ENCODE measurements around the gene ARID1A.
"Not testable (repeated sequence)": the region's sequence is repeated elsewhere in the genome, so short reads cannot be mapped to it uniquely, and the experiment has no call there.

Gene ARID1A

DNA sequence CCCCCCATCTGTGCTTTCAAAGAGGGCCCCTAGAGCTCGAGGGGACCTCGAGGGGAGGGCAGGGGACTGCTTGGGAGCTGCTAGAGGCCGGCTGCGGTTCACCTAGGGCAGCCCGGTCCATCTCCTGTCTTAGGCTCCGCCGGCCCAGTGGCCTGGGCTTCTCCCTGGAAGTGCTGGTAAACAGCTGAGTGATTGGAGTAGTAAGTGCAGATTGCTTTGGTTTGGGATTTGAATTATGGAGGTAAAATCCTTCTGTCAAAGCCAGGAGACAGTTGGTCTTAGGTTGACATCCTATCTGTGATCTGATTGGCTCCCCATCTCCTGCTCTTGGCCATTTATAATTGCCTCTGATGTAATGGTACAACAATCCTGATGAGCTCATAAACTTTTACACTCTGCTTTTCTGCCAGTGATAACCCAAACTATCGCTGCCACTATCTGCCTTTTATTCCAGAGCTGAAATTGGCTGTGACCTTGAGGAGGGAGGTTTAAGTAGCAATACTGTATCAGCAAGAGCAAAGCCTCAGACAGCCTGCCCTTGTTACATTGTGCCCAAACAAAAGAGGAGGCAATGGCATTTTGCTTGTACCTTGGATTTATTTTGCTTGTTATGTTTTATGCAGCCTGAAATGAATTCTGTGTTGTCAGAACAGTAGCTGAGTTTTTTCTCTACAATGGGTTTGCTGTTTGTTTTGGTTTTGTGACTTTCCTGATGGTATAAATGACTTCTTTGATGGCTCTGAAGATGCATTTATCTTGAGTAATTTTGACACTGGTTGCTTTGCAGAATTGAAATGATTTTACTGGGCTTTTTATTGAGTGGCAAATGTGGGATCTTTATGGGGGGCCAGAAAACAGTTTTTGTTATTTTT is 2.4 kb downstream of the ARID1A start:
- peak; percentile 97 for DNase-seq (ENCODE audit: low read depth)

DNA sequence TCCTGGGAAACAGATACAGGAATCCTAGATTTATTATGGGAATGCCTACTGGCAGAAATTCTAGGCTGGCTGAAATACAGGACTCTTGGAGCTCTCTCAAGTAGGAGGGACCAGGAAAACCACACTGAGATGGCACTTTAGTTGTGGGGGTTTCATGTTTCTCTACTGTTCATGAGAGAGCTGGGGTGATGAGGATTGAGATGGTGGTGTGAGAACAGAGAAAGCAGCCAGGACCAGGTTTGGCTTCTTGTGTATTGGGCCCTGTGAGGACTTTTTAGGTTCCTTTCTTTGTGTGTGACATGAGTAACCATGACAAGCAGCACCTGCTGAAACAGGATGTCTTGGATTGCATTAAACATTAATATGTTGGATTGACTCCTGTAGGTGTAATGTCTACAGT is 4.9 kb downstream of the ARID1A start:
- no peak for DNase-seq (ENCODE audit: low read depth)

GRCh38 chr1:26701266-26701994 is 5.6 kb downstream of the ARID1A start:
- no peak for DNase-seq (ENCODE audit: low read depth)

GRCh38 chr1:26701995-26702679 is 6.3 kb downstream of the ARID1A start:
- DNase-seq (ENCODE audit: low read depth) = no peak

DNA sequence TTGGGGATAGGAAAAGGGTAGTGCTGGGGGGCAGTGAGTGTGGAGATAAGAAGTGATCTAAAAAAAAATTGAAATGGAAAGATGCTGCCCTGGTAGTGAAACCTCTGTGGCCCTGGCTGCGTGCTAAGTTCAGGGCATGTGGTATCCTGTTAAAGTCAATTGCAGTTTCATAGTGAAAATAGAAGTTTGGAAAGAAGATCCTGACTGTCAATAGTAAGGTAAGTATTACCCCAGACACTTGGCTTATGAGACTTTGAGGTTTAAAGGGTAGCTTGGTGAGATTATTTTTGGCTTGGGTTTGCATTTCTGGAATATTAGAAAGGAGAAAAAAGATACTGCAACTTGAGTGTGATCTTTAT is 6.8 kb downstream of the ARID1A start:
- no peak for DNase-seq (ENCODE audit: low read depth)

DNA sequence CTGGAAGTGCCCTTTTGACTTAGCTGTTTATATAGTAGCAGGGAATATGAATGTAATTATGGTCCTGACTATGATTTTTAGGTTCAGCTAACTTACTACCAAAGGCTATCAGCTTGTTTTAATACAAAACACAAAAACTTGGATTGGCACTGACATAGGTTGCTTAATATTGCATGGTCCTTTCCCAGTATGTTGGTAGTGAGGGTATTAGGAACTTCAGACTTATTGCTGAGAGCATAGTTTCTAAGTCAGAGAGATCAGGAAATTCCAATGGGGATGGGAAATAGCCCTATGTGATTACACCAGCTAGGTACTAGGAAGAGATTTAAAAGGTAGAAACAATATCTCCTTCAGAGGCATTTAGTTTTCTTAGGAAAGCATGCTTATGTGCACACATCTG is 7.7 kb downstream of the ARID1A start:
- no peak for DNase-seq (ENCODE audit: low read depth)

DNA sequence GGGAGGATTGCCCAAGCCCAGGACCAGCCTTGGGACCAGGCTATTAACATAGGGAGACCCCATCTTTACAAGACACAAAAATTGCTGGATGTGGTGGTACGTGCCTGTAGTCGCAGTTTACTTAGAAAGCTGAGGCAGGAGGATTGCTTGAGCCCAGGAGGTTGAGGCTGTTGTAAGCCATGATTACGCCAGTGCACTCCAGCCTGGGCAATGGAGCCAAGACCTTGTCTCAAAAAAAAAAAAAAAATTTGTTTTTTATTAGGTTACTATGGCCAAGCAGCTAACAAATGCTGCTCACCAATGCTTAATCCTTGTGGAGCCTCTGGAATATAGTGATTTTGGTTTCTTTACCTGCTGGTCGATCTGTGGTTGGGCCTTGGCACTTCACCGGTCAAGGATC is 8.8 kb downstream of the ARID1A start:
- no peak for DNase-seq (ENCODE audit: low read depth)

- not testable (repeated sequence) for DNase-seq (ENCODE audit: low read depth)
Observed at GRCh38 chr1:26705227-26705626, 9.4 kb downstream of the ARID1A start.

- DNase-seq (ENCODE audit: low read depth) = peak; percentile 75
Observed at GRCh38 chr1:26705788-26706311, 10.0 kb downstream of the ARID1A start.

GRCh38 chr1:26706315-26706714 is 10.5 kb downstream of the ARID1A start:
- no peak for DNase-seq (ENCODE audit: low read depth)

- DNase-seq (ENCODE audit: low read depth) = no peak
Observed at GRCh38 chr1:26710811-26711210, 15.0 kb downstream of the ARID1A start.

DNA sequence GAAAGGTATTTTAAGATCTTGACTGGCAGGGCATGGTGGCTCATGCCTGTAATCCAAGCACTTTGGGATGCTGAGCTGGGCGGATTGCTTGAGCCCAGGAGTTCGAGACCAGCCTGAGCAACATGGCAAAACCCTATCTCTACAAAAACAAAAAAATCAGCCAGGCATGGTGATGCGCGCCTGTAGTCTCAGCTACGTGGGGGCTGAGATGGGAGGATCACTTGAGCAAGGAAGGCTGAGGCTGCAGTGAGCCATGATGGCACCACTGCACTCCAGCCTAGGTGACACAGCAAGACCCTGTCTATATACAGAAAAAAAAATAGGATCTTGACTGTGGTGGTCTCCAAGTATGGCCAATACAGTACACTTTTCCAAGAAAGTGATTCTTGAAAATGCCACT is 16.0 kb downstream of the ARID1A start:
- no peak for DNase-seq (ENCODE audit: low read depth)

DNA sequence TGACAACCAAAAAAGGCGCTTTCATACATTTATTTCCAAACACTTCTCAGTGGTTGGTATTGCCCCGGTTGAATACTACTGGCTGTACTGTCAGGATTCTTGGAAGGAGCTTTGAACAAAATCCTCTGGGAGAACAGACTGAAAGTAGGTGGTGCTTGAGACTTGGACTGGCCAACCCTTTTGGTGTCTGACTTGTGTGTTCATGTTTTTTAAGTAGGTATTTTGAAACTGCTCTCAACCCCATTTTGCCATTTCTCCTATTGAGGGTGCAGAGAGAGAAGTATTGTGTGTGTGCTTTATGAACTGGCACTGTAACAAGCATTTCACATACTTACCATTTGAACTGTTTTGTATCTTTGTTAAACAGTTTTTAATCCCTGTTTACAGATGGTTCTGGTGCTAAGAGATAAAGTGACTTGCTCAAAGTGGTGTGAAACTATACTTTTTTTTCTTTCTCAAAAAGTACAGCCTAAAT is 21.2 kb downstream of the ARID1A start:
- DNase-seq (ENCODE audit: low read depth) = no peak

- no peak for DNase-seq (ENCODE audit: low read depth)
Observed at GRCh38 chr1:26719205-26719604, 23.4 kb downstream of the ARID1A start.

GRCh38 chr1:26721669-26722355 is 26.0 kb downstream of the ARID1A start:
- no peak for DNase-seq (ENCODE audit: low read depth)

DNA sequence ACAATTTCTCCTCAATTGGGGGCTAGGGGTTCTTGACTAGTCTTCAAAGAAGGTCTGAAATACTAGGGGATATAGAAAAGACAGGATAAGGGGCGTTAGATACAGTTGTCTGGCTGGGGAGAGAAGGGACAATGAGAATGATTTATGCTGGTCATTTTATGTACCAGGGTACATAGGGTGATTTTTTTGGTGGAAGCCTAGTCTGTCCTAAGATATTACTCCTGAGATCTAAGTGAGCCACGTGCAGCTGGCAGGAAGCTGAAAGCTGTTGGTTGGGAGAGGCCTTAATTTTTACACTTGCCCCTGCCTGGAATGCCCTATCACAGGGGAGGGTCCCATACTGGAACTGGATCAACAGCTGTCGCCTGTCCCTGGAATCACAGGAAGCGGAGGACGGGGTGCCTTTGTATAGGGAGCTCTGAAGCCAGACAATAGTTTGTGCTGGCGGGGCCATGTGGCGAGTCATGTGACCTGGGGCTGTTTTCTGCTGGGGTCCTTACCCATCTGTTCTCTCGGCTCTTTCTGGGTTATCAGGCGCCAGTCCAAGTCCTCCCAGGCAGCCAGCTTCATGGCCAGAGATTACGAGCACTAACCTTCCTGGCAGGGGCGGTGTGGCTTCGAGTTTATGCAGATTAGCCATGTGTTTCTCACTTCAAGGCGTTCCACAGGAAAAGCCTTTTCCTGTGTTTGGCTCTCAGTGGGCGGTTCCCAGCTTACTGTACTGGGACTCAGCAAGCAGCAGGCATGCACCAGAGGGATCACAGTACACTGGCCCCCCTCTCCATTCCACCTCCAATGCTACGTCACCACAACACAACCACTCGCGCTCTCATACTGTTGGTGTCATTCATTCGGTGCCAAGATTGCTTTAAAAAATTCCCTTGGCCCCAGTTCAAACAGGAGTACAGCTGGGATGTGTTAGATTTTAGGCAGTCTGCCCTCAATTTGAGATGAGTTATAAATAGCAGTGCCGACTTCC is 27.5 kb downstream of the ARID1A start:
- peak; percentile 95 for DNase-seq (ENCODE audit: low read depth)

DNA sequence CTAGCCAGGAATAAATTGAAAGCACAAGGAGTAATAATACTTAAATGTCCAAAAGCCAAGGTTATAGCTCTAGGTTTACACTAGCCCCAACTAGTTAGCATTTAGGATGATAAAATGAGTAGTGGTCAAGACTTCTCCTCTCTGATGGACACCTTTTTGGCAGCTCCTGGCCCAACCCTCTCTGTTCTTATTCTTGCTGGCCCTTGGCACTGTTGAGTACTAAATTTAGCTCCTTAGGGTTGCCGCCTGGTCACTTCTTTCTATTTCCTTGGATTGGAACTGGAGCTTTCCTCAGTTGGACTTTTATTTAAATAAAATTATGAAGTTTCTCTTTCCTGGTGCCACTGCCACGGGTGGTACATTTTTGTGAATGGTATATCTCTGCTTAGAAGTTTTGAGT is 28.3 kb downstream of the ARID1A start:
- no peak for DNase-seq (ENCODE audit: low read depth)

- DNase-seq (ENCODE audit: low read depth) = no peak
Observed at GRCh38 chr1:26724926-26725325, 29.1 kb downstream of the ARID1A start.

DNA sequence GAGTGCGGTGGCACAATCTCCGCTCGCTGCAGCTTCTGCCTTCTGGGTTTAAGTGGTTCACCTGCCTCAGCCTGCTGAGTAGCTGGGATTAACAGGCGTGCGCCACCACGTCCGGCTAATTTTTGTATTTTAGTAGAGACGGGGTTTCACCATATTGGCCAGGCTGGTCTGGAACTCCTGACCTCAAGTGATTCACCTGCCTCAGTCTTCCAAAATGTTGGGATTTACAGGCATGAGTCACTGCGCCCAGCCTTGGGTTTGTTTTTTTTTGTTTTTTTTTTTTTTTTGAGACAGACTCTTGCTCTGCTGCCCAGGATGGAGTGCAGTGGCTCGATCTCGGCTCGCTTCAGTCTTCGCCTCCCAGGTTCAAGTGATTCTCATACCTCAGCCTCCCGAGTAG is 30.1 kb downstream of the ARID1A start:
- DNase-seq (ENCODE audit: low read depth) = not testable (repeated sequence)

GRCh38 chr1:26726784-26727183 is 31.0 kb downstream of the ARID1A start:
- DNase-seq (ENCODE audit: low read depth) = no peak

- DNase-seq (ENCODE audit: low read depth) = no peak
Observed at GRCh38 chr1:26727476-26727875, 31.7 kb downstream of the ARID1A start.
